HepG2 (cell line): Measurements from ENCODE around the gene MAP3K14. TPM values are rescaled to one million over a fixed set of nuclear protein-coding genes. Genes with fewer than 3 reads are reported as not detected.

Experiments used
- BORCS8-MEF2B ChIP-seq: sonication (generic); formaldehyde crosslinking; IDR thresholded peaks from 2 replicates; pipeline ENCODE4 v1.8.0; 2022; ENCODE audit warnings: mild to moderate bottlenecking, missing genetic modification reagents
- HNRNPL ChIP-seq: fragments of 200-400 bp; formaldehyde crosslinking; IDR thresholded peaks from 2 replicates; pipeline ENCODE4 v1.6.1; 2017; ENCODE audit warnings: mild to moderate bottlenecking, low read depth, low read length
- HOXA3 ChIP-seq: sonication (generic); formaldehyde crosslinking; IDR thresholded peaks from 2 replicates; pipeline ENCODE4 v1.5.0; 2020; ENCODE audit warnings: missing genetic modification reagents
- HOXA5 ChIP-seq: sonication (generic); formaldehyde crosslinking; IDR thresholded peaks from 2 replicates; pipeline ENCODE4 v1.4.0; 2020; ENCODE audit warnings: missing genetic modification reagents
- MAFF ChIP-seq: IDR thresholded peaks from 2 replicates; pipeline ENCODE4 v1.6.1; 2011; ENCODE audit warnings: low read depth, low read length, improper control_type of control experiment
- MTA3 ChIP-seq: sonication (generic); formaldehyde crosslinking; IDR thresholded peaks from 2 replicates; pipeline ENCODE4 v1.4.0; 2020; ENCODE audit warnings: missing genetic modification reagents
- NBN ChIP-seq: fragments of 450-650 bp; conservative IDR thresholded peaks from 2 replicates; pipeline ENCODE4 v1.6.1; 2017
- NFE2L1 ChIP-seq: sonication (generic); formaldehyde crosslinking; IDR thresholded peaks from 2 replicates; pipeline ENCODE4 v1.4.0; 2020; ENCODE audit warnings: missing genetic modification reagents, mild to moderate bottlenecking, borderline replicate concordance
- NONO ChIP-seq, 2 experiments: fragments of 450-650 bp in 1 of 2; sonication (generic) in 1 of 2; formaldehyde crosslinking in 1 of 2; IDR thresholded peaks in 1 of 2; conservative IDR thresholded peaks in 1 of 2; 2 replicates each; pipeline versions ENCODE4 v1.6.1 to v1.8.0; 2017 to 2022; ENCODE audit warnings: mild to moderate bottlenecking in 1 of 2, missing genetic modification reagents in 1 of 2, moderate library complexity in 1 of 2
- PAX8 ChIP-seq: sonication (generic); formaldehyde crosslinking; IDR thresholded peaks from 2 replicates; pipeline ENCODE4 v1.8.0; 2022; ENCODE audit warnings: mild to moderate bottlenecking, missing genetic modification reagents, borderline replicate concordance
- PCBP1 ChIP-seq: fragments of 200-400 bp; formaldehyde crosslinking; IDR thresholded peaks from 2 replicates; pipeline ENCODE4 v1.6.1; 2017; ENCODE audit warnings: mild to moderate bottlenecking, low read depth, low read length, borderline replicate concordance
- PRMT3 ChIP-seq: sonication (generic); formaldehyde crosslinking; IDR thresholded peaks from 2 replicates; pipeline ENCODE4 v1.8.1; 2022; ENCODE audit warnings: low read depth, mild to moderate bottlenecking, moderate library complexity, missing genetic modification reagents, borderline replicate concordance
- RFX5 ChIP-seq: IDR thresholded peaks from 2 replicates; pipeline ENCODE4 v1.6.1; 2011; ENCODE audit warnings: low read depth, low read length, improper control_type of control experiment
- TRIM24 ChIP-seq: sonication (generic); formaldehyde crosslinking; IDR thresholded peaks from 2 replicates; pipeline ENCODE4 v1.8.0; 2022; ENCODE audit warnings: mild to moderate bottlenecking, missing genetic modification reagents
- ZBTB8A ChIP-seq: sonication (generic); formaldehyde crosslinking; IDR thresholded peaks from 2 replicates; pipeline ENCODE4 v1.4.0; 2020; ENCODE audit warnings: mild to moderate bottlenecking, low read depth, missing genetic modification reagents, borderline replicate concordance
- ZNF101 ChIP-seq: sonication (generic); formaldehyde crosslinking; IDR thresholded peaks from 2 replicates; pipeline ENCODE4 v1.4.0; 2020; ENCODE audit warnings: mild to moderate bottlenecking, low read depth, missing genetic modification reagents, borderline replicate concordance
- ZNF766 ChIP-seq: sonication (generic); formaldehyde crosslinking; IDR thresholded peaks from 2 replicates; pipeline ENCODE4 v1.5.0; 2020; ENCODE audit warnings: missing genetic modification reagents, borderline replicate concordance
- ZNF878 ChIP-seq: sonication (generic); formaldehyde crosslinking; IDR thresholded peaks from 2 replicates; pipeline ENCODE4 v1.8.1; 2023; ENCODE audit warnings: mild to moderate bottlenecking, missing genetic modification reagents, moderate library complexity
- polyA plus RNA-seq, 8 experiments: library from polyadenylated mRNA; depleted of rRNA in 3 of 8; stranded (reverse) in 7 of 8; unstranded in 1 of 8; fragments of >200 nt; fragmentation: Illumina TruSeq in 4 of 8; extraction: Trizol in 4 of 8; gene quantifications; 2 replicates each; pipeline versions ENCODE4 v1.2.1 to v1.2.3, GENCODE V29; 2011 to 2016; ENCODE audit warnings: low read depth in 4 of 8, missing spikeins in 1 of 8, mixed read lengths in 1 of 8; ENCODE audit not compliant: insufficient read depth in 1 of 8
- total RNA-seq, 5 experiments: library from RNA; depleted of rRNA; stranded (reverse); fragments of >200 nt; fragmentation: Illumina TruSeq; extraction: Trizol; gene quantifications; 2 replicates each; pipeline ENCODE4 v1.2.3, GENCODE V29; 2016; ENCODE audit warnings: low read depth in 1 of 5
- TF ChIP-seq, protein P1 (sequence below): sonication (generic); formaldehyde crosslinking; IDR thresholded peaks from 2 replicates; pipeline ENCODE4 v1.8.0; 2022; ENCODE audit warnings: low read depth, missing genetic modification reagents
- TF ChIP-seq, protein P2 (sequence below): sonication (generic); formaldehyde crosslinking; IDR thresholded peaks from 2 replicates; pipeline ENCODE4 v1.4.0; 2020; ENCODE audit warnings: low read depth, missing genetic modification reagents
- TF ChIP-seq, protein P3 (sequence below): sonication (generic); formaldehyde crosslinking; IDR thresholded peaks from 2 replicates; pipeline ENCODE4 v1.4.0; 2020; ENCODE audit warnings: missing genetic modification reagents
- TF ChIP-seq, protein P4 (sequence below): sonication (generic); formaldehyde crosslinking; IDR thresholded peaks from 2 replicates; pipeline ENCODE4 v1.5.0; 2020; ENCODE audit warnings: missing genetic modification reagents

MAP3K14 gene
- total and polyA plus RNA-seq, 2 of the 13 experiments (the other 11 are each of a cell fraction or from before 2014, with no cell fraction given), result 2.6 TPM

DNA sequence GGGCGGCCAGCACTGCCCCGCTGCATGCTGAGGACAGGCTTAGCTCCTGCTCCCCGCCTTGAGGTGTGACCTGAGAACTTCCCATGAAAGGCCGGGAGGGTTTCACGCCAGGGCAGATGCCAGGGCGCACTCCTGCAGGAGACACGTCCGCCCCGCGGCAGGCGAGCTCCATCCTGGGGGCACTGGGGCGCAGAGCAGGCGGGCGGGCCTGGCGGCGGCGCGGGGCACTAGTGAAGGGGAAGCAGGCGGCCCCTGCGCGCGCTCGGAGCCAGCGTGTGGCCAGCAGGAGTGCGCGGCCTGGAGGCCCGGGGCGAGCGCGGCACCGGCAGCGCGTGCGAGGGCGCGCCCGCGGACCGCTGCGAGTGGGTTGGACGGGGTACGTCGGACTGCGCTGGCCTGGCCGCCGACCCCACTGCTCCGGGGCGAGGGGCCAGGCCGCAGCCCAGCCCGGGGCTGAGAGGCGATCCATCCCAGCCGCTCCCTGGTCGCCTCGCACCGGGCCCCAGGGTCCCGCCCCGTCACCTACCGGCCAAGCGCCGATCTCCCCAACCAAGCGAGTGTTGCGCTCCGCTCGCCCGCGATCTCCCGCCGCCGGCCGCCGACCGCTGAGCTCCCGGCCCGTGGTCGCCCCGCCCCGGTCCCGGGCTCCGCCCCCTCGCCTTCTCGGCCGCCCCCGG is at the start of gene MAP3K14 (continued):
- TF ChIP-seq PRMT3 (CRISPR knock-in tag) (0 out of 2 replicates have a peak, but pooled peaks have one; percentile 84), NBN (no peak), HOXA3 (CRISPR knock-in tag) (peak; percentile 43), ZNF766 (CRISPR knock-in tag) (no peak; the same call in 1 of the 2 replicates), MAFF (no peak), ZNF878 (CRISPR knock-in tag) (no peak), MTA3 (CRISPR knock-in tag) (no peak), NONO (IDR thresholded peaks at IDR 0.05) (no peak), NONO (CRISPR knock-in tag; conservative IDR thresholded peaks at IDR 0.05) (peak; percentile 30; the same call in 1 of the 2 replicates), ZBTB8A (CRISPR knock-in tag) (no peak; the same call in 1 of the 2 replicates), RFX5 (no peak), NFE2L1 (CRISPR knock-in tag) (no peak), TRIM24 (CRISPR knock-in tag) (no peak), BORCS8-MEF2B (CRISPR knock-in tag) (no peak), HOXA5 (CRISPR knock-in tag) (peak; percentile 30; the same call in 1 of the 2 replicates), ZNF101 (CRISPR knock-in tag) (no peak; the same call in 1 of the 2 replicates), PAX8 (CRISPR knock-in tag) (no peak), PCBP1 (no peak), HNRNPL (no peak)
- TF ChIP-seq, protein P1, sequence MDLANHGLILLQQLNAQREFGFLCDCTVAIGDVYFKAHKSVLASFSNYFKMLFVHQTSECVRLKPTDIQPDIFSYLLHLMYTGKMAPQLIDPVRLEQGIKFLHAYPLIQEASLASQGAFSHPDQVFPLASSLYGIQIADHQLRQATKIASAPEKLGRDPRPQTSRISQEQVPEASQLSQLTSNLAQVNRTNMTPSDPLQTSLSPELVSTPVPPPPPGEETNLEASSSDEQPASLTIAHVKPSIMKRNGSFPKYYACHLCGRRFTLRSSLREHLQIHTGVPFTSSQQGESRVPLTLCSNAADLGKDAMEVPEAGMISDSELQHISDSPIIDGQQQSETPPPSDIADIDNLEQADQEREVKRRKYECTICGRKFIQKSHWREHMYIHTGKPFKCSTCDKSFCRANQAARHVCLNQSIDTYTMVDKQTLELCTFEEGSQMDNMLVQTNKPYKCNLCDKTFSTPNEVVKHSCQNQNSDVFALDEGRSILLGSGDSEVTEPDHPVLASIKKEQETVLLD (CRISPR knock-in tag), result peak; percentile 87
- TF ChIP-seq, protein P2, sequence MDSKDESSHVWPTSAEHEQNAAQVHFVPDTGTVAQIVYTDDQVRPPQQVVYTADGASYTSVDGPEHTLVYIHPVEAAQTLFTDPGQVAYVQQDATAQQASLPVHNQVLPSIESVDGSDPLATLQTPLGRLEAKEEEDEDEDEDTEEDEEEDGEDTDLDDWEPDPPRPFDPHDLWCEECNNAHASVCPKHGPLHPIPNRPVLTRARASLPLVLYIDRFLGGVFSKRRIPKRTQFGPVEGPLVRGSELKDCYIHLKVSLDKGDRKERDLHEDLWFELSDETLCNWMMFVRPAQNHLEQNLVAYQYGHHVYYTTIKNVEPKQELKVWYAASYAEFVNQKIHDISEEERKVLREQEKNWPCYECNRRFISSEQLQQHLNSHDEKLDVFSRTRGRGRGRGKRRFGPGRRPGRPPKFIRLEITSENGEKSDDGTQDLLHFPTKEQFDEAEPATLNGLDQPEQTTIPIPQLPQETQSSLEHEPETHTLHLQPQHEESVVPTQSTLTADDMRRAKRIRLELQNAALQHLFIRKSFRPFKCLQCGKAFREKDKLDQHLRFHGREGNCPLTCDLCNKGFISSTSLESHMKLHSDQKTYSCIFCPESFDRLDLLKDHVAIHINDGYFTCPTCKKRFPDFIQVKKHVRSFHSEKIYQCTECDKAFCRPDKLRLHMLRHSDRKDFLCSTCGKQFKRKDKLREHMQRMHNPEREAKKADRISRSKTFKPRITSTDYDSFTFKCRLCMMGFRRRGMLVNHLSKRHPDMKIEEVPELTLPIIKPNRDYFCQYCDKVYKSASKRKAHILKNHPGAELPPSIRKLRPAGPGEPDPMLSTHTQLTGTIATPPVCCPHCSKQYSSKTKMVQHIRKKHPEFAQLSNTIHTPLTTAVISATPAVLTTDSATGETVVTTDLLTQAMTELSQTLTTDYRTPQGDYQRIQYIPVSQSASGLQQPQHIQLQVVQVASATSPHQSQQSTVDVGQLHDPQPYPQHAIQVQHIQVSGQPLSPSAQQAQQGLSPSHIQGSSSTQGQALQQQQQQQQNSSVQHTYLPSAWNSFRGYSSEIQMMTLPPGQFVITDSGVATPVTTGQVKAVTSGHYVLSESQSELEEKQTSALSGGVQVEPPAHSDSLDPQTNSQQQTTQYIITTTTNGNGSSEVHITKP (CRISPR knock-in tag), result no peak
- TF ChIP-seq, protein P3, sequence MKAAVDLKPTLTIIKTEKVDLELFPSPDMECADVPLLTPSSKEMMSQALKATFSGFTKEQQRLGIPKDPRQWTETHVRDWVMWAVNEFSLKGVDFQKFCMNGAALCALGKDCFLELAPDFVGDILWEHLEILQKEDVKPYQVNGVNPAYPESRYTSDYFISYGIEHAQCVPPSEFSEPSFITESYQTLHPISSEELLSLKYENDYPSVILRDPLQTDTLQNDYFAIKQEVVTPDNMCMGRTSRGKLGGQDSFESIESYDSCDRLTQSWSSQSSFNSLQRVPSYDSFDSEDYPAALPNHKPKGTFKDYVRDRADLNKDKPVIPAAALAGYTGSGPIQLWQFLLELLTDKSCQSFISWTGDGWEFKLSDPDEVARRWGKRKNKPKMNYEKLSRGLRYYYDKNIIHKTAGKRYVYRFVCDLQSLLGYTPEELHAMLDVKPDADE (CRISPR knock-in tag), result peak; percentile 73; the same call in 1 of the 2 replicates
- TF ChIP-seq, protein P4, sequence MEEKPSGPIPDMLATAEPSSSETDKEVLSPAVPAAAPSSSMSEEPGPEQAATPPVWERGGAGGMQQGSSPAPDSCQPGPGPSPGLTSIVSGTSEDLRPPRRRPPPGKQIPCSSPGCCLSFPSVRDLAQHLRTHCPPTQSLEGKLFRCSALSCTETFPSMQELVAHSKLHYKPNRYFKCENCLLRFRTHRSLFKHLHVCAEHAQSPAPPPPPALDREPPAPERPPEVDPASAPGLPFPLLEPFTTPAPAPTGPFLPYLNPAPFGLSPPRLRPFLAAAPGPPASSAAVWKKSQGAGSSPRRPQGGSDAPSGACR (CRISPR knock-in tag), result no peak
